ENCODE data around the gene MOGAT1. TPM values are rescaled to one million over a fixed set of nuclear protein-coding genes. Genes with fewer than 3 reads are reported as not detected.

MOGAT1 gene
- total and polyA plus RNA-seq, 2 of the 13 experiments (the other 11 are each of a cell fraction or from before 2014, with no cell fraction given): 0.98 to 4.3 TPM

DNA sequence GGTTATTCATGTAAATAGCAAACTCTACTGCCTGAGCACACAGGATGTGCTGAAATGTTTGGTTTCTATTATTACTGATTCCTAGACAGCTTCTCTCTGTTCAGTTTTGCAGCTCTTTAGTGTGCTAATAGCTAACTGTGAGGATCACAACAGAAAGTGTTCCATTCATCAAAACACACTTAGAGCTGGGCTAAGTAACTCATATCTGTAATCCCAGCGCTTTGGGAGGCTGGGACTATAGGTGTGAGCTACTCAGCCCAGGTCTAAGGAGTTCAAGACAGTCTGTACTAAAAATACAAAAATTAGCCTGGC is 63.2 kb downstream of the MOGAT1 start:
- BruUV-seq (replicated peaks): no TSS peak
- TF ChIP-seq RXRB (CRISPR knock-in tag; IDR thresholded peaks at IDR 0.05; ENCODE audit: borderline replicate concordance): no peak
- 0 out of 2 replicates have a peak, but pooled peaks have one; percentile 34 for TF ChIP-seq ZNF772 (CRISPR knock-in tag; IDR thresholded peaks at IDR 0.05)
- TF ChIP-seq ZNF33B (CRISPR knock-in tag; IDR thresholded peaks at IDR 0.05): 0 out of 2 replicates have a peak, but pooled peaks have one; percentile 16
- TF ChIP-seq, protein P1, sequence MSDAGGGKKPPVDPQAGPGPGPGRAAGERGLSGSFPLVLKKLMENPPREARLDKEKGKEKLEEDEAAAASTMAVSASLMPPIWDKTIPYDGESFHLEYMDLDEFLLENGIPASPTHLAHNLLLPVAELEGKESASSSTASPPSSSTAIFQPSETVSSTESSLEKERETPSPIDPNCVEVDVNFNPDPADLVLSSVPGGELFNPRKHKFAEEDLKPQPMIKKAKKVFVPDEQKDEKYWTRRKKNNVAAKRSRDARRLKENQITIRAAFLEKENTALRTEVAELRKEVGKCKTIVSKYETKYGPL (CRISPR knock-in tag; IDR thresholded peaks at IDR 0.05): no peak
- TF ChIP-seq ZNF546 (CRISPR knock-in tag; conservative IDR thresholded peaks at IDR 0.05): 0 out of 2 replicates have a peak, but pooled peaks have one; percentile 19
- TF ChIP-seq FOXA3 (CRISPR knock-in tag; IDR thresholded peaks at IDR 0.05): peak; percentile 23; the same call in 1 of the 2 replicates
- no peak for TF ChIP-seq ZNF44 (CRISPR knock-in tag; IDR thresholded peaks at IDR 0.05)
- peak; percentile 53 for TF ChIP-seq RARA (CRISPR knock-in tag; IDR thresholded peaks at IDR 0.05)
- TF ChIP-seq, protein P2, sequence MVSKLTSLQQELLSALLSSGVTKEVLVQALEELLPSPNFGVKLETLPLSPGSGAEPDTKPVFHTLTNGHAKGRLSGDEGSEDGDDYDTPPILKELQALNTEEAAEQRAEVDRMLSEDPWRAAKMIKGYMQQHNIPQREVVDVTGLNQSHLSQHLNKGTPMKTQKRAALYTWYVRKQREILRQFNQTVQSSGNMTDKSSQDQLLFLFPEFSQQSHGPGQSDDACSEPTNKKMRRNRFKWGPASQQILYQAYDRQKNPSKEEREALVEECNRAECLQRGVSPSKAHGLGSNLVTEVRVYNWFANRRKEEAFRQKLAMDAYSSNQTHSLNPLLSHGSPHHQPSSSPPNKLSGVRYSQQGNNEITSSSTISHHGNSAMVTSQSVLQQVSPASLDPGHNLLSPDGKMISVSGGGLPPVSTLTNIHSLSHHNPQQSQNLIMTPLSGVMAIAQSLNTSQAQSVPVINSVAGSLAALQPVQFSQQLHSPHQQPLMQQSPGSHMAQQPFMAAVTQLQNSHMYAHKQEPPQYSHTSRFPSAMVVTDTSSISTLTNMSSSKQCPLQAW (CRISPR knock-in tag; IDR thresholded peaks at IDR 0.05): peak; percentile 21; the same call in 1 of the 2 replicates
- TF ChIP-seq SOX13 (IDR thresholded peaks at IDR 0.05): no peak
- 0 out of 4 replicates have a peak, but pooled peaks of 1 of the 2 experiments have one; percentile 24 for TF ChIP-seq SOX13 (CRISPR knock-in tag; conservative IDR thresholded peaks at IDR 0.05 in 1 of 2, IDR thresholded peaks at IDR 0.05 in 1 of 2)
- TF ChIP-seq ZKSCAN5 (CRISPR knock-in tag; IDR thresholded peaks at IDR 0.05): no peak
- no peak for TF ChIP-seq ZNF652 (CRISPR knock-in tag; IDR thresholded peaks at IDR 0.05; ENCODE audit: borderline replicate concordance, low read depth)
- no peak for TF ChIP-seq PHF5A (CRISPR knock-in tag; IDR thresholded peaks at IDR 0.05; ENCODE audit: low read depth, unreplicated experiment)
- TF ChIP-seq ZNF691 (CRISPR knock-in tag; IDR thresholded peaks at IDR 0.05; ENCODE audit: borderline replicate concordance, low read depth): peak; percentile 12; the same call in 1 of the 2 replicates
- TF ChIP-seq BCL6 (CRISPR knock-in tag; IDR thresholded peaks at IDR 0.05): peak; percentile 98
- TF ChIP-seq KLF13 (CRISPR knock-in tag; IDR thresholded peaks at IDR 0.05): no peak
- TF ChIP-seq ZNF441 (CRISPR knock-in tag; IDR thresholded peaks at IDR 0.05; ENCODE audit: borderline replicate concordance): peak; percentile 31; the same call in 1 of the 2 replicates
- no peak for TF ChIP-seq NCOA5 (CRISPR knock-in tag; IDR thresholded peaks at IDR 0.05)
- TF ChIP-seq CHCHD3 (CRISPR knock-in tag; IDR thresholded peaks at IDR 0.05): no peak
- no peak for TF ChIP-seq NR1H2 (CRISPR knock-in tag; IDR thresholded peaks at IDR 0.05; ENCODE audit: borderline replicate concordance, low read depth)
- POLR2A ChIA-PET: interaction anchor here (1.0 to 2.9 kb wide), 13 partner anchors 11 to 172 kb away, joined by 3 to 23 read pairs (median 4); no protein-coding TSS in a partner anchor
- Histone ChIP-seq H3K9ac (ENCODE audit: insufficient read depth, low read depth, low read length) (peak overlapping the region; percentile 69), H3K4me1 (ENCODE audit: insufficient read depth, low read length) (peaks cover 87% of the 10 kb centered on the region), H3K27ac (ENCODE audit: extremely low read length, insufficient read depth, low read length) (peak overlapping the region; percentile 87), H2AFZ (ENCODE audit: low read length) (peak overlapping the region; percentile 44), H3K4me2 (ENCODE audit: low read depth, low read length) (peak overlapping the region; percentile 64), H3K36me3 (replicated peaks in 1 of 2; ENCODE audit: control insufficient read depth in 1 of 2, insufficient read depth in 2 of 2, low read length in 2 of 2) (no peaks in the 10 kb centered on the region), H3K79me2 (ENCODE audit: insufficient read depth, low read length) (no peaks in the 10 kb centered on the region), H3K9me3 (ENCODE audit: low read length) (no peaks in the 10 kb centered on the region), H3K27me3 (ENCODE audit: control insufficient read depth in 1 of 2, insufficient read depth in 2 of 2, low read length in 2 of 2) (no peaks in the 10 kb centered on the region), H3K4me3 (replicated peaks in 1 of 3; ENCODE audit: insufficient read depth in 1 of 3, low read depth in 2 of 3, low read length in 3 of 3) (no peak overlapping the region; a peak in 1 of 6 replicates), H4K20me1 (ENCODE audit: insufficient read depth, low read length) (no peaks in the 10 kb centered on the region)
- CTCF ChIA-PET (ENCODE audit: low intra/inter-chr PET ratio, low total read pairs): no interaction called here
- DNase-seq (ENCODE audit: low spot score) (peak; percentile 49), FAIRE-seq (no peak), ATAC-seq (peak; percentile 33)
- WGBS (ENCODE audit: low lambda C conversion rate): 89% methylated on average over 1 of the region's 1 CpG
- in situ Hi-C loops (cut with HindIII; ENCODE audit: extremely low pct_ligation_motif_present, low pct_unique_long_range_greater_than_20kb) (no loop called here), intact Hi-C loops (cut with micrococcal nuclease; ENCODE audit: unreplicated experiment) (loop anchor here (1.0 kb wide), 3 partner anchors 25 to 169 kb away; no protein-coding TSS in a partner anchor)

Measured in HepG2 (cell line).